Stimulated activated CD8-positive, alpha-beta memory T cell treated with anti-CD3 and anti-CD28 coated beads, Interleukin-12 subunit alpha, Interleukin-12 subunit beta, amount 100 ng/mL, for 4 hours (primary cell): ENCODE results near the gene CKS1B.

Experiments
- DNase-seq: peaks from one replicate; pipeline ENCODE4 v3.0.0-alpha.2; 2020; ENCODE audit warnings: low read depth

CKS1B gene

DNA sequence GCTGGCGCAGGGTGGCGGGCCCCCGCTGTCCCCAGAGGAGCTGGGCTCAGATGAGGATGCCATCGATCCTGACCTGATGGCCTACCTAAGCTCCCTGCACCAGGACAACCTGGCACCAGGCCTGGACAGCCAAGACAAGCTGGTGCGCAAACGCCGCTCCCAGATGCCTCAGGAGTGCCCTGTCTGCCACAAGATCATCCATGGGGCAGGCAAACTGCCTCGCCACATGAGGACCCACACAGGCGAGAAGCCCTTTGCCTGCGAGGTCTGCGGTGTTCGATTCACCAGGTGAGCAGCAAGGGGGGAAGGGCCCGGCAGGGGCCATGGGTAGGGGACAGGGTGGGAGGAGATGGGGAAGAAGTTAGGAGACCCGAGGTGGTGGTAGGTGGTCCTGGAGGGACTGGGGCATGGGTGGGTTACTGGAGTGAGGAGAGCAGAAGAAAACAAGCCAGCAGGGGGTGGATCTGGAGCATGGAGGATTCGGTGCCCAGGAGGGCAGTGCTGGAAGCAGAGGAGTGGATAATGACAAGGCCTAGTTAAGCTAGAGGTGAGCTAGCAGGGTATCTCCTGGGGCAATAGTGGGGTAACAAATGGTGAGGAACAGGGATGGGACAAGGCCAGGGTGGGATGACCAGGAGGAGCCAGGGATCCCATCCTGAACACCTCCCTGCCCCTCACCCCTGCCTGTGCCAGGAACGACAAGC, 41.2 kb downstream of the CKS1B start:
- DNase-seq = no peak

DNA sequence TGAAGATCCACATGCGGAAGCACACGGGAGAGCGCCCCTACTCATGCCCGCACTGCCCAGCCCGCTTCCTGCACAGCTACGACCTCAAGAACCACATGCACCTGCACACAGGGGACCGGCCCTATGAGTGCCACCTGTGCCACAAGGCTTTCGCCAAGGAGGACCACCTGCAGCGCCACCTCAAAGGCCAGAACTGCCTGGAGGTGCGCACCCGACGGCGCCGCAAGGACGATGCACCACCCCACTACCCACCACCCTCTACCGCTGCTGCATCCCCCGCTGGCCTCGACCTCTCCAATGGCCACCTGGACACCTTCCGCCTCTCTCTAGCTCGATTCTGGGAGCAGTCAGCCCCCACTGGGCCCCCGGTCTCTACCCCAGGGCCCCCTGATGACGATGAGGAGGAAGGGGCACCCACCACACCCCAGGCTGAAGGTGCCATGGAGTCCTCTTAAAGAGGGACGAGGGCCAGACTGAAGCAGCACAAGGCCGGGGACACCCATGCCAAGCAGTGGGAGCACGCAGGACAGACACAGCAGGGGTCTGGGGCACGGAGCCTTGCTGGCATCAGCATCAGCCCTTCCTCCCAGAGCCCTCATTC, 41.9 kb downstream of the CKS1B start:
- DNase-seq = no peak

- DNase-seq = peak; percentile 88
Measured at GRCh38 chr1:155017041-155017945, 42.8 kb downstream of the CKS1B start.

GRCh38 chr1:155017946-155018316, 43.5 kb downstream of the CKS1B start:
- no peak for DNase-seq

DNA sequence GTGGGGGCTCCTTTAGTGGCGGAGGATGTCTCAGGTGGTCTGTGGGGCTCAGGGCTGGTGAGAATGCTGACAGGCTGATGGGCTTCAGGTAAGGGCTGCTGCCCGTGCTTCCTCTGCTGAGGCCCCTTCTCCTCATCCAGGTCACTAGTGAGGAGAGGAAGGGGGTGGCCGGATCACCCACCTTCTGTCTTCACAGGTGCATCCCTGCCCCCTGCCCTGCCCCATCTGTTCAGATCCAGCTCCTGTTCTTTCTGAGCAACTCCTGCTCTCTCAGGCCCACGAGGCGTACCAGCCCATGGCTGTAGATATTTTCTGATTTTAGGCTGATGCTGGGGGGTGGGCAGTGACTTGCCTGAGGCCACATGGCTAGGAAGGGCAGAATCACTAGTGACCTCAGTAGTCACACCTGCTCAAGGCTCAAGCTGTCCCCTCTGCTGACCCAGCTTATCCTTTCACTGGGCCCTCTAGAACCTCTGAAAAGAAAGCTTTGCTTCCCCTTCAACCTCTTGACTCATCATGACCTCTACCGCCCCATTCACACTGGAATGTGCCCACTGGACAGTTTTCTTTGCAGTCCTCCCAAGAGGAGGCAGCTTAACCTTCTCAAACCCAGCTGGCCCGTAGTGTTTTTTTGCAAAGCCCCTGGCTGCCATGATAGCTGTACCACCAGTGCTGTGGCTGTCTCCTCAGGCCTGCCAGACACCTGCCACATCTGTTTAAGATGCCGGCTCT, 44.3 kb downstream of the CKS1B start:
- DNase-seq = no peak

DNA sequence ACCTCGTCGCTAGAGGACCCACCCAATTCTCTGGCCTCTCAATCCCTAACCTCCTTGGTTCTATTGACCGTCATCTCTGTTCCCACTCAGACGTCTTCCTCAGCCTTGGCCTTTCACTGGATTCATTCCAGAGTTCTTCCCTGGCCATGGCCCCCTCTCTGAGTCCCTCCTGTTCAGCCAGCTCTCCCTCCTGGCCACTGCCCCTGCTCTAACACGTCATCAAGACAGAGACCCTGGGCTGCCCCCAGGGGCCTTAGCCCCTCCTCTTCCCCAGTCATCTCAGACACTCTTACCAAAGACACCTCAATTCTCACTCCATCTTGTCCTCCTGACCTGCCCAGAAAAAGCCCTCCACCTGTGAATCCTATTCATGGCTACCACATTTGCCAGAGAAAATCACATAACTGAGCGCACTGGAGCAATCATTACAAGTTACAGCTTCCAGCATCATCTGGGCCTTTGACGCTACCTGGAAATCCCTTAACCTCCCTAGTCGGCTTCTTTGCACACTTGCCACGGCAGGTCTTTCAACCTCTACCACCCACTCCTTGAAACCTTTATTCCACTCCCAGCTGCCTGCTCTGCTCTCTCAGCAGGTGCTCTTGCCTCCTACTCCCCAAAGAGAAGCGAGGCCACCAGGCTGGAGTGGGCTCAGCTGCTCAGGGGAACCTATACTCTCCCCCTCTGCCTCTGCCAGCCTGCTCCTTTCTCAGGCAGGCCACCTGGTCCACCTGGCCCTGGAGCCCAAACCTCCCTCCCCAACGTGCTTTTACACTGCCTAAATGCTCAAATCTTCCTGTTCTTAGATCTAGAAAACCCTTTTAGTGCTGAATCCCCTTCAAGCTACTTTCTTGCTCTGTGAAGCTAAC, 45.1 kb downstream of the CKS1B start:
- DNase-seq = no peak

DNA sequence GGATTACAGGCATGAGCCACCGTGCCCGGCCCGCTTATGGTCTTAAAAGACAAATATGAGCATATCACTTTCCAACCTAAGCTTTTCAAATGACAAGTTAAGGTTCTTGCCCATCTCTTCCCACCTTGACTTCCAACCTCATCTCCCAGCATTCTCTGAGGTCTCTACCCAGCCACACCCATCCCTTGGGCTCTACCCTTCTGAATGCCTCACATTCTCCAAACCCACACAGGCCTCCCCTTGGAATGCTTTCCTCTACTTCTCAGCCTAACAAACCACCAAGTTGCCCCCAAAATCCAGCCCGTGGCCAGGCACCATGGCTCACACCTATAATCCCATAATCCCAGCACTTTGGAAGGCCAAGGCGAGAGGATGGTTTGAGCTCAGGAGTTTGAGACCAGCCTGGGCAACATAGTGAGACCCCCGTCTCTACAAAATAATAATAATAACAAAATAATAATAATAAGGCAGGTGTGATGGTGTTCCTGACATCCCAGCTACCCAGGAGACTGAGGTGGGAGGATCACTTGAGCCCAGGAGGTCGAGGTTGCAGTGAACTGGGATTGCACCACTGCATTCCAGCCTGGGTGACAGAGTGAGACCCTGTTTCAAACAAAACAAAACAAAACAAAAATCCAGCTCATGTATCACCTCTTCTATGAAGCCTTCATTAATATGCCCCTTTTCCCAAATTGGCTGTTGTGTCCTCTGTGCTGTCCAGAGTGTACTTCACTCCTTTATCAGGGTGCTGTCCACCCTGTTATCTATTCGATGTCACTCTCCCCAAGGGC, 47.9 kb downstream of the CKS1B start:
- DNase-seq = no peak

DNA sequence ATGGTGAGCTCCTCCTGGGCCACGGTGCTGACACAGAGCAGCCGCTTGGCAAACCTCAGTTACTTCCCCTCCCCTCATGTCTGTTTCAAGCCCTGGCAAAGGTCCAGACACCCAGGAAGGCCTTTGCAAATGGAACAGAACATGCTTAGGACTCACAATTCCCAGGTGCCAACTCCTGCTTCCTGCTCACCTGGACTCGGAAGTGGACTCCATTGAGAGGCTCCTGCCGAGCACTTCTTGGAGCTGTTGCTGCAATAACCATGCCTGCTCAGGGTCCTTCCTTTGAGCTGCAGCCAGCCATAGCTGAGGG, 48.4 kb downstream of the CKS1B start:
- no peak for DNase-seq

DNA sequence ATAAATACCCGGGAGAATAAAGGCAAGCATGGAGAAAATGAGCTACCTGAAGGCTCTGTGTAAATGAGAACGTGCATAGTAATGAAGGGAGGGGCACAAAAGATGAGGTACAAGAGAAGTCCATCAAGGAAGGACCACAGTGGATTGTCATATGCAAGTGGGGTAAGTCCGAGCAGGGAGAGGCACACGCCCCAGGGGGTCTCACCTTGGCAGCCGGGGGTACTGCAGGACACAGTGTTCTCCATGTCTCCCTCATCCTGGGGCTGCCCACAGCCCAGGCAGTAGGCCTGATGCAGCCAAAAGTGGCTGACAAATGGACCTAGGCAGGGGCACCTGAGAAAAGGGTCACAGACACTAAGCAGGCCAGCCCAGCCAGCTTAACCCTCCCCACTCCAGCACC, 49.1 kb downstream of the CKS1B start:
- DNase-seq = no peak

GRCh38 chr1:155024315-155024714, 49.8 kb downstream of the CKS1B start:
- no peak for DNase-seq

DNA sequence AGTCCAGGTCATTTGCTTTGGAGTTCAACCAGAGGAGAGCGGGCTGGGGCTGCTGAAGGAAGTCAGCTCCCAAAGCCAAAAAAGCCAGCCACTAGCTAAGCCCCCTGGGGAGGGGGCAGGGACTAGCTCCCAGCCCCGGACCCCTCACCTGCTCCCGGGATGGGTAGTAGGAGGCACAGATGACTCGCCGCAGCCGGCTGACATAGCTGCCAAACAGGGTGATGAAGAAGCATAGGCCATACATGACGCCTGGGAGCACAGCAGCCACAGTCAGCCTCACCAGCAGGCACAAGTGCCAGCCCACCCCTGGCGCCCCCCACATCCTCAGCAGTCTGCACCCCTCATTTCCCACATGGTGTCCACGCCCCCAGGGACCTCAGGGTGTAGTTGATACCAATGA, 51.7 kb downstream of the CKS1B start:
- DNase-seq = no peak

DNA sequence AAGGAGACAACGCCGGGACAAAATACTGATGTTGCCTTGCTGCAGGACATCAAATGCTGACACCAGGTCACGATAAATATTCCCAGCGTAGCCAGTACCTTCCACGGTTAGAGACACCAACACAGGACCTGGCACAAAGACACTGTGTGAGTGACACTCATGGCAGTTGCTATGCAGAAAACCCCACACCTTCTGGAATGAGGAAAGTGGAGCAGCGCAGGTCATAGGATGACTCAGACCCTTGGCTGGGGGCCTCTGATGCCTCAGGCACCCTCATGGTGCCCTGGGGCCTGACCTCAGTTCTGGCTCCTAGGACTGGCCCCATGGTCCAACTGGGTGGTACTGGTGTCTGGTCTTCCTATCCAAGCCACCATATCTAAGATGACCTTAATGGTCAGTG, 52.1 kb downstream of the CKS1B start:
- no peak for DNase-seq
